HG03457 (cell line): Measurements from ENCODE around the gene CPA4.

ENCODE experiments used
- ATAC-seq: cut with Tn5 transposase; IDR thresholded peaks from one replicate; pipeline ENCODE4 v1.9.1; 2021; ENCODE audit warnings: moderate number of reproducible peaks; ENCODE audit not compliant: unreplicated experiment

The CPA4 gene

DNA sequence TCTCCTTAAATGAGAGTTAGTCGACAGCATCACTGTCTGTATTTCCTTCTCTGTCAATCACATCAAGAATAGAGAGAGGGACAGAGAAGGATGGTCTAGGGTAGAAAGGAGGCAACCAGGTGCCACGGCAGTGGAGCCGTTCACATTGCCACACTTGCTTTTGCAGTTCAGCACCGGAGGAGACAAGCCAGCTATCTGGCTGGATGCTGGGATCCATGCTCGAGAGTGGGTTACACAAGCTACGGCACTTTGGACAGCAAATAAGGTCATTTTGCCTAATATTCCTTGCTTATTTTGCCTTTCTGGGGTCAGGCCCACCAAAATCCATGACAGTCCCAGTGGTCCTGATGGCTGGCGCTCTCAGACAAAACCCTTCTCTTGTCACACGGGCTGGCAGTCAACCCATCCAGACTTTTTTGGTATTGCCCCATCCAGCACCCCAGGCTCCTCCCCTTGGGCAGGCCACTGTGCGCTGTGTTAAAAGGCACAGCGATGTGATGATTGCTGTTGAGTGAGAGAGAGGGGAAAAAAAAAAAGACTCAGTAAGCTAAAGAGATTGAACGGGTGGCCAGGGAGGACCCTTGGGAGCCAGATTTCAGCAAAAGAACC, 17.9 kb upstream of the CPA4 start:
- no peak for ATAC-seq

GRCh38 chr7:130275826-130276297, 17.1 kb upstream of the CPA4 start:
- no peak for ATAC-seq

DNA sequence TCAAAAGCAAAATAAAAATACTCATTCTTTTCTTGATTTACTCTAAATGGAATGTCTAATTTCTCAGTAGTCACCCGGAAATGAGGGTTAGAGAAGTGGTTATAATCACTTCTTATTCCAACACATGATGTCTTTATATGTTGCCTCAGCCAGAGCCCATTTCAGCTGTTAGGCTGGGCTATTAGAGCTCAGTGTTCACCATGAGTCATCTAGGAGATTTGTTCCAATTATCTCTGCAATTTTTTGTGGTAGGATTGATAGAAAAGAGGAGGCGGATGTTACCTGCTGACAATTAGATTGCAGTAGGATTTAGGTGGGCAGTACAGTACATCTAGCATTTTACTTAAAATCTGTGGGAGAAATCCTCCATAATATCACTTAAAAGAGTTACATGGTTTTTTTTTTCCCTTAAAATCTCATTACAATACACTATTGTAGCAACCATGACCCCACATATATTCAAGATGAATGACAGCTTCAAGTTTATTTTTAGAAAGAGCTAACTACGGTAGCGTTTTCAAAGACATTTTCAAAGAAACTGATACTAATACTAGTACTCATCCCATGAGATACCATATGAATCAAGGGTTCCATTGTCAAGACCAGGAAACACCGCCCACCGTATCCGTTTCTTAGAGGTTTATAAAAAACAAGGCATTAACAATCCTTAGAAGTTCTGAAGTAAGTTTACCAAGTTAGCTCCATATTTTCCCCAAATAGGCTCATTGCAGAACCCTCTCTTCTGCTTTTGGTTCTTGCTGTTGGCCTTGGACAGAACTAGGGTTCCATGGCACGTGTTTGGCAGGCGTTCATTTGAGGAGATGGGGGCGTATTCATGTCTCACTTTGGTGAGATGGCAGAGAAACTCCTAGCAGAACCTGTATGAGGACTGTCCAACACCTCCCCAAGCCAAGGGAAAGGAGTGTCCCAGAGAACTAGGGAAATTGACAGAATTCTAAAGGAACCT, 15.9 kb upstream of the CPA4 start:
- no peak for ATAC-seq

- no peak for ATAC-seq
Observed at GRCh38 chr7:130277763-130278643, 15.0 kb upstream of the CPA4 start.

GRCh38 chr7:130278860-130279259, 14.1 kb upstream of the CPA4 start:
- ATAC-seq = no peak

DNA sequence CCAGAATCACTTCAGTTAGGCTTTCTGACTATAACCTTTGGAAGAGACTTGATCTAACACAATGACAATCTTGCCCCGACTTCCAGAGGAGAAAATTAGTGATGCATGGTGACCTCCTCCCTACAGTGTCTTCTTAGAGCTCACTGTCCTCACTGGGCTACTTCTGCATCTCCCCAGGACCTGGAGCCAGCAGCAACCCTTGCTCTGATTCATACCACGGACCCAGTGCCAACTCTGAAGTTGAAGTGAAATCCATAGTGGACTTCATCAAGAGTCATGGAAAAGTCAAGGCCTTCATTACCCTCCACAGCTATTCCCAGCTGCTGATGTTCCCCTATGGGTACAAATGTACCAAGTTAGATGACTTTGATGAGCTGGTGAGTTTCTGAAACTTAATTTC, 13.7 kb upstream of the CPA4 start:
- ATAC-seq = no peak

GRCh38 chr7:130279906-130280305, 13.1 kb upstream of the CPA4 start:
- no peak for ATAC-seq

DNA sequence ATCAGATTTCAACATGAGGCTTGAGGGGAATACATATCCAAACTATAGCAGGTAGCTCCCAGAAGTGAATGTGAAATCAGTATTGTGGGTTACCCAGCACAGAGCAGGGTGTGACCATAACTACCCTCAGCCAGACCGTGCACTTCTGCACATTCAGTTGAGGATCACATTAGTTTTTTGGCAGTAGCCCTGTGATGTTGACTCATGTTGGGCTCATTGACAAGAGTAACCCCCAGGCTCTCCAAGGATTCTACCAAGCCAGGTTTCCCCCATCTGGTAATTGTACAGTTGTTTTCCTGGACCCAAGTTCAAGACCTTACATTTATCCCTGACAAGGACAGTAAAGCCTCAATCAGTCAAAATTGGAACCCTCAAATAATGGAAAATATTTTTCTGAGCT, 11.7 kb upstream of the CPA4 start:
- ATAC-seq = no peak

DNA sequence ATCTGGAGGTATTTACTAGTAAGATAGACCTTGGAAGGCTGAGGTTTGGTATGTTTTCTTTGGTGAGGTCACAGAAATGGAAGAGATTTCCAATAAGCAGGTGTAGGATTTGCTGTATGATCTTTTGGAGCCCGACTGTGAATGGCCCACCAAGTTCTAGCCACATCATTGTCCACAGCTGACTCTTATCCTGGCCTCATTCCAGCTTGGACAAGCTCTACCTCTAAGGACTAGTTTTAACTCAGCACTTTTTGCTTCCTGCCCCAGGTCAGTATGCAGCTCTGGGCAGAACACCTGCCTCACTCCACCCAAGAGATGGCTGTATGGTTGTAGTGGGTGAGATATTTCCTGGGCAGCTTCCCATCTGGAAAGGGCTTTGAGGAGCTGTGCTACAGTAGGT, 6.1 kb upstream of the CPA4 start:
- no peak for ATAC-seq

GRCh38 chr7:130288168-130288567, 4.8 kb upstream of the CPA4 start:
- no peak for ATAC-seq

DNA sequence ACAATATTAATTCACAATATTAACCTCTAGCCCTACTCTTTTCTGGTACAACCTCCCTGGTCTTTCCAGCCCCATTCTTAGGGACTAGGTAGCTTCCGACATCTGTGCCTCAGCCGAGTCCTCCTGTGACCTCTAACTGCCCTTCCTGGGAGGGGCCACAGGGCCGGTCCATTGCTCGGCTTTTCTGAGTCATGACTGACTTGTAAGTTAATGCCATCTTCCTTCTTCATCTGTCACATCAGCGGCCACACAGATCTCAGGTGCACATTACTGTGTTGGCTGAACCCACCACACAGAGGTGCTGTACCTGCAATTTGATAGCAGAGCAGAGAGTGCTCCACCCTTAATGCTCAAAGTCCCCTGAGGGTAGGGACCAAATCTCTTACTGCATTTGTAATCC, 4.1 kb upstream of the CPA4 start:
- ATAC-seq = no peak

DNA sequence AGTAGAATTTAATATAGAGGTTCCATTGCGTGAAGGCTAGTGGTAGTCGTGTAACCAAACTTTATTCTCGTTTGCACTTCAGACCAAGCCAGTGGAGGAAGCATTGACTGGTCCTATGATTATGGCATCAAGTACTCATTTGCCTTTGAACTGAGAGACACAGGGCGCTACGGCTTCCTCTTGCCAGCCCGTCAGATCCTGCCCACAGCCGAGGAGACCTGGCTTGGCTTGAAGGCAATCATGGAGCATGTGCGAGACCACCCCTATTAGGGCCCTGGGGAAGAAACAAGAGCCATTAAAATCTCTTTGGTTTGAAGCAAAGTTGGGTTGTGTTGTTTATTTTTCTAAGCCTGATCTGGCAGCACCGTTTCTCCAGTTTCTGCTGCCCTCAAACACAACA, 3.5 kb upstream of the CPA4 start:
- ATAC-seq = no peak

GRCh38 chr7:130290745-130291144, 2.2 kb upstream of the CPA4 start:
- no peak for ATAC-seq

- no peak for ATAC-seq
Observed at GRCh38 chr7:130293521-130293920, 560 bp downstream of the CPA4 start.

- no peak for ATAC-seq
Observed at GRCh38 chr7:130294314-130294713, 1.4 kb downstream of the CPA4 start.

DNA sequence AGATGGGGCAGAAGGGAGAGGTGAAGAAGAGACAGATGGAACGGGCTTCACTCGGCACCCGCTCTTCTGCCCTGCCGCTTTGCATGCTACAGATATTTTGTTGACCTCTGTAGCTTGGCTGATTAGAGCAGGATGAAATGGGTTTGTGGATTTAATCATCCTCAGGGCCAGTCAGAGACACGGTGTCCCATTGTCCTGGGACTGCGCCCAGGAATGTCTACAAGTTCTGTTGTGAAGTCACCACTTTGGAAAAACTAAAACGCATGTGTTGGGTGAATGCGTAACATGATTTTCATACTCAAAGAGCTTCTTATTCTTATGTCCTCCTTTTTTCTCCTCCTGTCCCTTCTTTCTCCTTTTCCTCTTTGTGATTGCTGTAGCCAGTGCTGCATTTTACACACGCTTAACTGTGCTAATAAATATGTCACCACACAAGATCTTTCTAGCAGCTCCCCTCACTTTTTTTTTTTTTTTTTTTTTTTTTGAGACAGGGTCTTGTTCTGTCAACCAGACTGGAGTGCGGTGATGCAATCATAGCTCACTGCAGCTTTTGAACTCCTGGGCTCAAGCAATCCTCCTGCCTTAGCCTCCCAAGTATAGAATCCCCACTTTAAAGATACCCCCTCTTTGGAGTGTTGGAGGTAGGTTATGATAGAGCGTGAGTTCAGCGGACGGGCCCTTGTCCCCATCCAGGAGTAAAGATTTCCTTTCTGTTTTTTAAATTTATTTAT, 3.4 kb downstream of the CPA4 start:
- no peak for ATAC-seq

DNA sequence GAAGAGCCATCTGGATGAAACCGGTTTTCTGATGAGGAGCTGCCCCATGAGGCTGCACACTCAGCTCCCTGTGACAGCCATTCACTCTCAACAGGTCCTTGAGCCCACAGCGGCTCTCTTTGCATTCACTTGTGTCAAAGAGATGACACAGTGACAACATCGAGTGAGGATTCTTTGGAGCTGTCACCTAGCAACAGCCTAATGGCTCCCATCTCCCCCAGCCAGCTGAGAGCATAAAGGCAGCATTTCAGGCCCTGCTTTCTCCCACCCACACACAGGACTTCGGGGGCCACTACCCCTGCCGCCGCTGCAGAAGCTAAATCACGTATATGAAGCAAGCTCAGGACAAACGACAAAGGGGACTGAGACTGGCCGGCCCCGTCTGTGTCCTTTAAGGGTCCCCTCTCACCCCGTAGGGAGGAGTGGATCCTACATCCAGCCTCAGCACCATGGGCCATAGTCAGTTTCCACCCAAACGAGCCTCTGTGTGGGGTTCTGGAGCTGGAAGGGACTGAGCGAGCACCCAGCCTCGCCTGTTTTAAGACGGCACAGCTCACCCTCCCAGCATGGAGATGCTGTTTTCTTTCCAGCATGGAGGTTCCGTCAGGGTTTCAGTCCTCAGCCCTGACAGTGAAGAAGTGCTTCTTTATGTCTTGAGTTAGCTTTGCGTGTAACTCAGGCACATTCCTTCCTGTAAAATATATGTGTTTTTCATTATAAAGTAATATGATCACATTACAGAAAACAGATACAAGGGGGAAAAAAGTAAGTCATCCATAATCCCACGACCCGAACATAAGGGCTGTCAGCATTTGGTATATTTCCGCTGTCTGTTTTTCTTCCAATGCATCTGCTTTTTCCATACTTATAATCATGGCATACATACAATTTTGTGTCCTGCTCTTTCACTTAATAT, 4.9 kb downstream of the CPA4 start:
- no peak for ATAC-seq

DNA sequence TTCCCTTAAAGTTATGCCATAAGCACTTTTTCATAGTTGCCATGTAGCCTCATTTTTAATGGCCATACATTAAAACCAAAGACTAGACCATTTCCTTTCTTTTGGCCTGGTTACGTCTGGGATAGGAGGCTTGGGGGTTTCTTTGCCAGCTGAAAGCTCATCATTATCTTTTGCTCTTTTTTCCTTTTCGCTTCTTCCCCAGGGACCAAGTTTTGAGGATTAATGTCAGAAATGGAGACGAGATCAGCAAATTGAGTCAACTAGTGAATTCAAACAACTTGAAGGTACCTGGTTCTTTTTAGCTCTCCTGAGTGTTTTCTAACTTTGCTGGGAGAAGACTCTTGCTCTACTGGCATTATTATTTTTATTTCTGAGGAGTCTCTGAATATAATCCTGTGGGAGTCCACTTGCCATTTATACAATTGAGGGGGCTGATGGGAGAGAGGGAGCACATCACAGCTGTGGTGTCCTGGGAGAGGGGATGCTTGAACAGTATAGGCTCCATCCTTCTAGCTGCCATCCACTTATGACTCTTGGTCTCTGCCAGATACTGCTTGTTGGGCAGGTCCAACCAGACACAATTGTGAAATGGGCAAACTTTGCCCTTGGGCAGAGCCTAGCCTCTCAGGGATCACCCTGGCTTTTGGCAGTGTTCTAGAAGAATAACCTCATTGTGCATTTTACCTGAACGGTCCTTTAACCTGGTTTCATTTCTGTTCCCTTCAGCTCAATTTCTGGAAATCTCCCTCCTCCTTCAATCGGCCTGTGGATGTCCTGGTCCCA, 5.8 kb downstream of the CPA4 start:
- no peak for ATAC-seq

- no peak for ATAC-seq
Observed at GRCh38 chr7:130299866-130300265, 6.9 kb downstream of the CPA4 start.
